Activated T-helper 2 cell treated with anti-CD3 and anti-CD28 coated beads, Interferon-gamma antibody, Interleukin-2, Interleukin-4, amounts not matched to agents 10 μg/mL and 5 μg/mL and 100 μg/mL, durations not matched to agents 14 hours and 24 hours and 36 hours (primary cell): ENCODE data around the gene KLF12. TPM values are rescaled to one million over a fixed set of nuclear protein-coding genes. Genes with fewer than 3 reads are reported as not detected.

Source experiments
- DNase-seq: peaks from one replicate; pipeline ENCODE4 v3.0.0; 2021; ENCODE audit warnings: low spot score
- H3K27ac Mint-ChIP-seq: one replicate; pipeline ENCODE4 v1.8.0; 2021; ENCODE audit warnings: mixed read lengths
- H3K27me3 Mint-ChIP-seq: one replicate; pipeline ENCODE4 v1.8.0; 2021; ENCODE audit warnings: low read depth, mixed read lengths
- H3K36me3 Mint-ChIP-seq: one replicate; pipeline ENCODE4 v1.8.0; 2021; ENCODE audit warnings: low read depth, mixed read lengths
- H3K4me1 Mint-ChIP-seq: one replicate; pipeline ENCODE4 v1.8.0; 2021; ENCODE audit warnings: low read depth, mixed read lengths
- H3K4me3 Mint-ChIP-seq: one replicate; pipeline ENCODE4 v1.8.0; 2021; ENCODE audit warnings: low read depth, mild to moderate bottlenecking, moderate library complexity, mixed read lengths
- H3K9me3 Mint-ChIP-seq: one replicate; pipeline ENCODE4 v1.8.0; 2021; ENCODE audit warnings: mixed read lengths
- intact Hi-C: fragments of 100-400 bp; cut with micrococcal nuclease; formaldehyde crosslinking; loops from one replicate; pipeline ENCODE4 v1.15.1; 2023
- total RNA-seq: library from RNA; stranded (reverse); gene quantifications from 2 replicates; pipeline ENCODE4 v1.2.3, GENCODE V29; 2022

The KLF12 gene
- 23.3 and 23.4 TPM in 2 replicates for total RNA-seq

- peaks cover 14% of the 10 kb centered on the region for H3K36me3 Mint-ChIP-seq
- H3K4me3 Mint-ChIP-seq: peak within 1 kb of the TSS; percentile 97
- H3K9me3 Mint-ChIP-seq: no peaks in the 10 kb centered on the region
- peak within 1 kb of the TSS; percentile 99 for H3K27ac Mint-ChIP-seq
- DNase-seq: peak; percentile 94
- peaks cover 29% of the 10 kb centered on the region for H3K4me1 Mint-ChIP-seq
- intact Hi-C loops: loop anchor here (1.0 to 10.0 kb wide), 10 partner anchors 43 to 1352 kb away; partner anchors contain the start of genes DIS3, KLF5 and PIBF1
- peaks cover 13% of the 10 kb centered on the region for H3K27me3 Mint-ChIP-seq
Measured at GRCh38 chr13:74134221-74134776, at the start of gene KLF12. TSS of gene KLF12 (minus strand) at chr13:74134404.

GRCh38 chr13:74182491-74182890, 48.3 kb upstream of the KLF12 start:
- no peak for DNase-seq
- Mint-ChIP-seq H3K4me3 (no peak overlapping the region), H3K36me3 (no peaks in the 10 kb centered on the region), H3K27me3 (peaks cover 21% of the 10 kb centered on the region), H3K27ac (no peak overlapping the region), H3K4me1 (no peaks in the 10 kb centered on the region), H3K9me3 (no peaks in the 10 kb centered on the region)
- intact Hi-C loops: no loop called here

GRCh38 chr13:74174810-74175209, 40.6 kb upstream of the KLF12 start:
- H3K27me3 Mint-ChIP-seq: peaks cover 19% of the 10 kb centered on the region
- H3K4me3 Mint-ChIP-seq: no peak overlapping the region
- DNase-seq: no peak
- no peaks in the 10 kb centered on the region for H3K36me3 Mint-ChIP-seq
- no peaks in the 10 kb centered on the region for H3K9me3 Mint-ChIP-seq
- intact Hi-C loops: no loop called here
- no peaks in the 10 kb centered on the region for H3K4me1 Mint-ChIP-seq
- no peak overlapping the region for H3K27ac Mint-ChIP-seq

- intact Hi-C loops: no loop called here
- peaks cover 21% of the 10 kb centered on the region for H3K27me3 Mint-ChIP-seq
Measured at GRCh38 chr13:74173822-74174221, 39.6 kb upstream of the KLF12 start.

GRCh38 chr13:74171641-74172040, 37.4 kb upstream of the KLF12 start:
- intact Hi-C loops: no loop called here

More at GRCh38 chr13:74173822-74174221, 39.6 kb upstream of the KLF12 start:
- no peaks in the 10 kb centered on the region for H3K36me3 Mint-ChIP-seq
- no peak for DNase-seq
- H3K9me3 Mint-ChIP-seq: no peaks in the 10 kb centered on the region
- no peaks in the 10 kb centered on the region for H3K4me1 Mint-ChIP-seq
- H3K27ac Mint-ChIP-seq: no peak overlapping the region
- no peak overlapping the region for H3K4me3 Mint-ChIP-seq

GRCh38 chr13:74169676-74170075, 35.5 kb upstream of the KLF12 start:
- Mint-ChIP-seq H3K27ac (no peak overlapping the region), H3K9me3 (no peaks in the 10 kb centered on the region), H3K36me3 (no peaks in the 10 kb centered on the region), H3K27me3 (peaks cover 29% of the 10 kb centered on the region), H3K4me3 (no peak overlapping the region), H3K4me1 (no peaks in the 10 kb centered on the region)
- intact Hi-C loops: no loop called here
- no peak for DNase-seq

More at GRCh38 chr13:74171641-74172040, 37.4 kb upstream of the KLF12 start:
- Mint-ChIP-seq H3K4me3 (no peak overlapping the region), H3K27ac (no peak overlapping the region), H3K4me1 (no peaks in the 10 kb centered on the region), H3K27me3 (peaks cover 32% of the 10 kb centered on the region), H3K36me3 (no peaks in the 10 kb centered on the region), H3K9me3 (no peaks in the 10 kb centered on the region)
- DNase-seq: no peak

- no peaks in the 10 kb centered on the region for H3K4me1 Mint-ChIP-seq
- DNase-seq: no peak
- no peaks in the 10 kb centered on the region for H3K36me3 Mint-ChIP-seq
- H3K9me3 Mint-ChIP-seq: no peaks in the 10 kb centered on the region
- intact Hi-C loops: no loop called here
- H3K27me3 Mint-ChIP-seq: peaks cover 29% of the 10 kb centered on the region
- H3K4me3 Mint-ChIP-seq: no peak overlapping the region
- no peak overlapping the region for H3K27ac Mint-ChIP-seq
Measured at GRCh38 chr13:74168263-74168675, 34.1 kb upstream of the KLF12 start.

GRCh38 chr13:74166261-74167004, 32.2 kb upstream of the KLF12 start:
- no peak for DNase-seq
- Mint-ChIP-seq H3K27me3 (peaks cover 34% of the 10 kb centered on the region), H3K4me3 (no peak overlapping the region), H3K4me1 (no peaks in the 10 kb centered on the region), H3K36me3 (no peaks in the 10 kb centered on the region), H3K27ac (no peak overlapping the region), H3K9me3 (no peaks in the 10 kb centered on the region)
- intact Hi-C loops: no loop called here

GRCh38 chr13:74162782-74163181, 28.6 kb upstream of the KLF12 start:
- Mint-ChIP-seq H3K27me3 (peaks cover 27% of the 10 kb centered on the region), H3K4me3 (no peak overlapping the region), H3K9me3 (no peaks in the 10 kb centered on the region), H3K36me3 (no peaks in the 10 kb centered on the region), H3K4me1 (peaks cover 5% of the 10 kb centered on the region), H3K27ac (no peak overlapping the region)
- intact Hi-C loops: no loop called here
- DNase-seq: no peak

- intact Hi-C loops: no loop called here
- Mint-ChIP-seq H3K27me3 (peaks cover 27% of the 10 kb centered on the region), H3K4me3 (no peak overlapping the region)
Measured at GRCh38 chr13:74162135-74162534, 27.9 kb upstream of the KLF12 start.

GRCh38 chr13:74158571-74159352, 24.6 kb upstream of the KLF12 start:
- Mint-ChIP-seq H3K9me3 (no peaks in the 10 kb centered on the region), H3K4me3 (no peak overlapping the region), H3K4me1 (peaks cover 10% of the 10 kb centered on the region), H3K36me3 (no peaks in the 10 kb centered on the region), H3K27ac (no peak overlapping the region), H3K27me3 (peaks cover 22% of the 10 kb centered on the region)
- DNase-seq: no peak
- intact Hi-C loops: no loop called here

More at GRCh38 chr13:74162135-74162534, 27.9 kb upstream of the KLF12 start:
- Mint-ChIP-seq H3K9me3 (no peaks in the 10 kb centered on the region), H3K36me3 (no peaks in the 10 kb centered on the region), H3K4me1 (peaks cover 5% of the 10 kb centered on the region), H3K27ac (no peak overlapping the region)
- no peak for DNase-seq

GRCh38 chr13:74158028-74158427, 23.8 kb upstream of the KLF12 start:
- intact Hi-C loops: no loop called here
- Mint-ChIP-seq H3K27me3 (peaks cover 22% of the 10 kb centered on the region), H3K4me3 (no peak overlapping the region), H3K36me3 (no peaks in the 10 kb centered on the region), H3K4me1 (peaks cover 10% of the 10 kb centered on the region), H3K27ac (no peak overlapping the region), H3K9me3 (no peaks in the 10 kb centered on the region)
- no peak for DNase-seq

- no peak overlapping the region for H3K4me3 Mint-ChIP-seq
- no peak overlapping the region for H3K27ac Mint-ChIP-seq
- no peaks in the 10 kb centered on the region for H3K9me3 Mint-ChIP-seq
- no peak for DNase-seq
- peaks cover 10% of the 10 kb centered on the region for H3K4me1 Mint-ChIP-seq
- intact Hi-C loops: no loop called here
- no peaks in the 10 kb centered on the region for H3K36me3 Mint-ChIP-seq
- H3K27me3 Mint-ChIP-seq: peaks cover 12% of the 10 kb centered on the region
Measured at GRCh38 chr13:74154981-74155380, 20.8 kb upstream of the KLF12 start.
